Activated CD8-positive, alpha-beta T cell treated with anti-CD3 and anti-CD28 coated beads for 36 hours (primary cell): ENCODE measurements around the gene PCDHGA7. TPM values are rescaled to one million over a fixed set of nuclear protein-coding genes. Genes with fewer than 3 reads are reported as not detected.
"Not testable (repeated sequence)": the region's sequence is repeated elsewhere in the genome, so short reads cannot be mapped to it uniquely, and the experiment has no call there.

ENCODE experiments used
- ATAC-seq: fragments of 200-7000 bp; cut with Tn5 transposase; one replicate; pipeline ENCODE4 v1.10.0; 2021; ENCODE audit warnings: mild to moderate bottlenecking, moderate library complexity
- CTCF ChIA-PET: fragments of 350-600 bp; sonication (Branson Sonifier 250); formaldehyde crosslinking; loops from one replicate; lab custom pipeline; 2021; ENCODE audit warnings: antibody characterized with exemption; lab: Charles Lee
- POLR2A ChIA-PET: fragments of 350-600 bp; sonication (Branson Sonifier 250); formaldehyde crosslinking; loops from one replicate; lab custom pipeline; 2021; ENCODE audit warnings: antibody characterized with exemption; lab: Charles Lee
- DNase-seq: peaks from one replicate; pipeline ENCODE4 v3.0.0-alpha.2; 2020
- H3K27ac Mint-ChIP-seq: one replicate; pipeline ENCODE4 v1.8.0; 2021; ENCODE audit warnings: mild to moderate bottlenecking, mixed read lengths
- H3K27me3 Mint-ChIP-seq: one replicate; pipeline ENCODE4 v1.8.0; 2021; ENCODE audit warnings: mixed read lengths
- H3K36me3 Mint-ChIP-seq: one replicate; pipeline ENCODE4 v1.8.0; 2021; ENCODE audit warnings: low read depth, mixed read lengths
- H3K4me1 Mint-ChIP-seq: one replicate; pipeline ENCODE4 v1.8.0; 2021; ENCODE audit warnings: low read depth, mixed read lengths
- H3K4me3 Mint-ChIP-seq: one replicate; pipeline ENCODE4 v1.8.0; 2021; ENCODE audit warnings: mild to moderate bottlenecking, moderate library complexity, mixed read lengths
- H3K9me3 Mint-ChIP-seq: one replicate; pipeline ENCODE4 v1.8.0; 2021; ENCODE audit warnings: mixed read lengths
- CTCF ChIP-seq: fragments of 200-600 bp; IDR thresholded peaks from one replicate; pipeline ENCODE4 v1.8.0; 2022; ENCODE audit warnings: antibody characterized with exemption, mild to moderate bottlenecking
- intact Hi-C: fragments of 100-400 bp; cut with micrococcal nuclease; formaldehyde crosslinking; loops from one replicate; pipeline ENCODE4 v1.10.0; 2022
- total RNA-seq, 2 experiments: library from RNA; stranded (reverse); gene quantifications; one replicate each; pipeline ENCODE4 v1.2.3, GENCODE V29; 2021

PCDHGA7 gene
- total RNA-seq, 2 experiments from 2014 or later = not detected

- no peak within 1 kb of the TSS for H3K27ac Mint-ChIP-seq
- CTCF ChIA-PET = interaction anchor here (0.8 to 3.0 kb wide), 24 partner anchors 8 to 221 kb away, joined by 3 to 10 read pairs (median 4); partner anchors contain the start of genes PCDHB9, PCDHGA1, PCDHGA11 and PCDHGA4
- intact Hi-C loops = no loop called here
- POLR2A ChIA-PET = no interaction called here
- ATAC-seq (peak; percentile 47), DNase-seq (peak; percentile 45)
- H3K27me3 Mint-ChIP-seq = peaks cover 41% of the 10 kb centered on the region
- peaks cover 42% of the 10 kb centered on the region for H3K9me3 Mint-ChIP-seq
- peak; percentile 43 for TF ChIP-seq CTCF
- no peaks in the 10 kb centered on the region for H3K4me1 Mint-ChIP-seq
- peaks cover 18% of the 10 kb centered on the region for H3K36me3 Mint-ChIP-seq
- H3K4me3 Mint-ChIP-seq = no peak within 1 kb of the TSS
Observed at GRCh38 chr5:141343242-141343952, 39.1 kb upstream of the PCDHGA7 start, which contains the start of gene PCDHGA3. TSS of gene PCDHGA3 (plus strand) at chr5:141343829. CDS start at chr5:141344034, 205 bp downstream.

GRCh38 chr5:141343953-141344463, 38.5 kb upstream of the PCDHGA7 start:
- H3K4me3 Mint-ChIP-seq = no peak overlapping the region
- ChIA-PET POLR2A (no interaction called here), CTCF (interaction anchor here (0.9 to 3.0 kb wide), 21 partner anchors 8 to 220 kb away, joined by 3 to 10 read pairs (median 4); partner anchors contain the start of genes PCDHB9, PCDHGA11, PCDHGA4 and PCDHGB2)
- ATAC-seq = no peak
- peaks cover 43% of the 10 kb centered on the region for H3K27me3 Mint-ChIP-seq
- no peak for DNase-seq
- no peaks in the 10 kb centered on the region for H3K4me1 Mint-ChIP-seq
- H3K27ac Mint-ChIP-seq = no peak overlapping the region
- peaks cover 36% of the 10 kb centered on the region for H3K9me3 Mint-ChIP-seq
- H3K36me3 Mint-ChIP-seq = peaks cover 15% of the 10 kb centered on the region
- intact Hi-C loops = no loop called here
- TF ChIP-seq CTCF = no peak

GRCh38 chr5:141345327-141345726, 37.2 kb upstream of the PCDHGA7 start:
- DNase-seq (no peak), ATAC-seq (no peak)
- TF ChIP-seq CTCF = no peak
- H3K4me3 Mint-ChIP-seq = no peak overlapping the region
- intact Hi-C loops = no loop called here
- no peaks in the 10 kb centered on the region for H3K4me1 Mint-ChIP-seq
- H3K27me3 Mint-ChIP-seq = peaks cover 47% of the 10 kb centered on the region
- ChIA-PET CTCF (interaction anchor here (1.5 kb wide), 2 partner anchors 10 to 136 kb away, joined by 3 read pairs; no protein-coding TSS in a partner anchor), POLR2A (no interaction called here)
- peaks cover 11% of the 10 kb centered on the region for H3K36me3 Mint-ChIP-seq
- peaks cover 32% of the 10 kb centered on the region for H3K9me3 Mint-ChIP-seq
- no peak overlapping the region for H3K27ac Mint-ChIP-seq

GRCh38 chr5:141346017-141346416, 36.5 kb upstream of the PCDHGA7 start:
- CTCF ChIA-PET = interaction anchor here (1.5 kb wide), 1 partner anchor 9 kb away, joined by 3 read pairs; no protein-coding TSS in a partner anchor
- Mint-ChIP-seq H3K36me3 (peaks cover 14% of the 10 kb centered on the region), H3K9me3 (peaks cover 32% of the 10 kb centered on the region), H3K27me3 (peaks cover 52% of the 10 kb centered on the region)
- DNase-seq, H3K4me3 Mint-ChIP-seq, H3K4me1 Mint-ChIP-seq, H3K27ac Mint-ChIP-seq, ATAC-seq, intact Hi-C loops: not testable (repeated sequence)
- POLR2A ChIA-PET = interaction anchor here (1.1 kb wide), 1 partner anchor 103 kb away, joined by 3 read pairs; no protein-coding TSS in a partner anchor

GRCh38 chr5:141349917-141350619, 32.5 kb upstream of the PCDHGA7 start, which contains the start of gene PCDHGB1:
TSS of gene PCDHGB1 (plus strand) at chr5:141350099. CDS start at chr5:141350261, 162 bp downstream.
- Mint-ChIP-seq H3K27ac (no peak within 1 kb of the TSS), H3K36me3 (peaks cover 16% of the 10 kb centered on the region), H3K27me3 (peaks cover 53% of the 10 kb centered on the region), H3K9me3 (peaks cover 18% of the 10 kb centered on the region), H3K4me1 (no peaks in the 10 kb centered on the region), H3K4me3 (no peak within 1 kb of the TSS)
- CTCF ChIA-PET = interaction anchor here (1.0 to 2.8 kb wide), 11 partner anchors 10 to 214 kb away, joined by 3 to 8 read pairs (median 5); partner anchors contain the start of genes PCDHGA10, PCDHGB2, PCDHGB3 and TAF7
- peak; percentile 60 for ATAC-seq
- DNase-seq = peak; percentile 56
- intact Hi-C loops = no loop called here
- TF ChIP-seq CTCF = peak; percentile 33
- POLR2A ChIA-PET = no interaction called here
